ENCODE data around the gene SSRP1.

SSRP1 gene

GRCh38 chr11:57320719-57321387 lies 14.8 kb downstream of the SSRP1 start:
- in situ Hi-C loops (cut with HindIII; ENCODE audit: low sequenced_read_pairs): no loop called here

DNA sequence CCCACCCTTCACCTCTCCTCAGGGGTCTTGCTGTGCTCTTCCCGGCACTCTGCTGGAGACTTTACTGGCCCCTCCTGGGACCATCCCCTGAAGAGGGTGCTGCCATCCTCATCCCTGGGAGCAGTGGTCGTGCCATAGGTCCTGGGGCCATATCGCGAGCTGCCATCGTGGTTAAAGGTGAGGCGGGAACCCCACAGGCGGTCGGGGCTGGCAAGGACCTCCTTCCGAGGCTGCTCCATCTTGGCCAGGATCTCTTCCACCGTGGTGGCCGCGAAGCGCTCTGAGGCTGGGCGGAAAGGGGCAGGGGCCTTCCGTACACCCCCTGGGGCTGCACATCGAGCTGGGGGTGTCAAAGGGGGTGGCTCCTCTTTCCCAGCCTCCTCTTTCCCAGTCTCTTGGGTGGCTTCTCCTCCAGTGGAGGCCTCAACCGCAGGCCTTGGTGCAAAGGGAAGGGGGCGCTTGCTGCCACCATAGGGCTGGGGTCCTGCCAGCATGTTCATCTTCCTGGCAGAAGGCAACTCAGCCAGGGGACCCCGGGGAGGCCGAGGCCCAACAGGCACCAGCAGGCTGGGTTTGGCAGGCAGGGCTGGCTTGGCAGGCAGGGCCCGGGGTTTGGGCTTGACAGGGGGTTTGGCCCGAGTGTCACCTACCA lies 15.5 kb downstream of the SSRP1 start:
- in situ Hi-C loops (cut with HindIII; ENCODE audit: low sequenced_read_pairs): no loop called here

GRCh38 chr11:57318178-57318577 lies 17.5 kb downstream of the SSRP1 start:
- in situ Hi-C loops (cut with HindIII; ENCODE audit: low sequenced_read_pairs): no loop called here

DNA sequence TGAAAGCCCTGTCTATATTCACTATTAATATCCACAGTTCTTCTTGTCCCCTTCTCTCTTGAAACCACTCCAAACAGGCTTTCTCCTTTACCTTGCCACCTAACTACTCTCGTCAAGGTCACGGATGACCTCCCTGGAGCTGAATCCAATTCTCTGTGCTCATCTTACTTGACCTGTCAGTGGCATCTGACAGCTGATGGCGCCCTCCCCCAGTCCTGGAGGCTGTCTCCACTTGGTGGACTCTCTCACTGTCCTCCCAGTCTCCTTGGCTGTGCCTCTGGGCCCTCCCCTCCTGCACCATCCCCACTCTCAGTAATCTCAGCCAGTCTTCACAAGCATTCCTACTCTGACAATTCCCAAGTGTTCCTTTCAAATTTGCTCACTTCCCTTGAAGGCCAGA lies 19.7 kb downstream of the SSRP1 start:
- in situ Hi-C loops (cut with HindIII; ENCODE audit: low sequenced_read_pairs): no loop called here

- in situ Hi-C loops (cut with HindIII; ENCODE audit: low sequenced_read_pairs): no loop called here
Measured at GRCh38 chr11:57315491-57315890, 20.2 kb downstream of the SSRP1 start.

- in situ Hi-C loops (cut with HindIII; ENCODE audit: low sequenced_read_pairs): no loop called here
Measured at GRCh38 chr11:57314221-57314973, 21.3 kb downstream of the SSRP1 start.

- in situ Hi-C loops (cut with HindIII; ENCODE audit: low sequenced_read_pairs): no loop called here
Measured at GRCh38 chr11:57313788-57314135, 21.9 kb downstream of the SSRP1 start.

- in situ Hi-C loops (cut with HindIII; ENCODE audit: low sequenced_read_pairs): no loop called here
Measured at GRCh38 chr11:57313071-57313787, 22.5 kb downstream of the SSRP1 start.

- in situ Hi-C loops (cut with HindIII; ENCODE audit: low sequenced_read_pairs): no loop called here
Measured at GRCh38 chr11:57312511-57313021, 23.1 kb downstream of the SSRP1 start.

DNA sequence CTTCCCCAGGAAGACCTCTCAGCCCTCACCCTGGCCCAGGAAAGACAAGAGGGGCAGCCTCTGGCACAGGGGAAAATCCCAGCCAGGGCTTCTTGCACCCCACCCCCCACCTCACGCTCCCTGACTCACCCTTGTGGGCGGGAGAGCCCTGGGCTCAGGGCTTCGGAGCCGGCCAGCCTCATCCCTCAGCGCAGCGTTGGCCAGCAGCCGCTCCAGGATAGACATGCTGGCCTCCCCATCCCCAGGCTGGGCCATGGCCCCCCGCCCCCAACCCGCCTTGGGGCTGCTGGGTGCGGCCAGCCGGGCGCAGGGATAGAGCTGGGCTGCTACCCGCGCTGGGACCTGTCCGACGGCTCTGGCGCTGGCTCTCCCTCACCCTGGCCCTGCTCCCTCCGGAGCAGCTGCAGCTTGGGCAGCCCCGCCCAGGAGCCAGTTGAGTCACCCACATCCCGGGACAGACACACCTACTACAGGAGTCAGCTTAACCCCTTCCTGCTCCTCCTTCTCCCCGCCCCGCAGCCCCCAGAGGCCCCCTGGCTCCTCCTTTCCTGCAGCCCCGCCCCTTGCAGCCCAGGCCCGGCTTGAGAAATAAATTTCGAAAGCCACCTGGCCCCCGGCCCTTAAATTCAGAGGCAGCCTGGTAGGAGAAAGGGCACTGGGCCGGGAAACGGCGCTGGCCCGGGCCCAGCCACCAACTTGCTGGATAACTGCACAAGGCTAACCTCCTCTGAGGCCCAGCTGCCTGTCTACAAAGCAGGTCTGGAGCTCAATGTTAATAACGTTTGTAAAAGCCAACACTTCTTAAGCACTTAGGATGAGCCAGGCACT lies 24.4 kb downstream of the SSRP1 start:
- in situ Hi-C loops (cut with HindIII; ENCODE audit: low sequenced_read_pairs): no loop called here

- in situ Hi-C loops (cut with HindIII; ENCODE audit: low sequenced_read_pairs): no loop called here
Measured at GRCh38 chr11:57310630-57311086, 25.0 kb downstream of the SSRP1 start.

DNA sequence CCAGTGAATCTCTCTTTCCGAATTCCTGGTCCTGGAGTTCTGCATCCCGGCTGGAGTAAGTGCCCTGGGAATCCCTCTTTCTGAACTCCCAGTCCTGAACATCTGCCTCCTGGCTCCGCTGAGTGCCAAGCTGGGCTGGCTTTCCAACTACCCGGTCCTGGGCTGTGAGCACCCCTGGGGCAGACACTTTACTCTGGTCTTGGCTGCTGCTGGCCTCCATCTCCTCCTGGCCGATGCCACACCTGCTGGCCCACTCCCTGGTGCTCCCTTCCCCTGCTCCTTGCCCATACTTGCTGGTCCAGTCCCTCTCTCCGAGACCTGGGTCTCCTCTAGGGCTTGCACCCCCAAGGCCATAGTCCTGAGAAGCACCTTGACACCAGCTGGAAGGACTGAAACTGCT lies 25.6 kb downstream of the SSRP1 start:
- in situ Hi-C loops (cut with HindIII; ENCODE audit: low sequenced_read_pairs): no loop called here

DNA sequence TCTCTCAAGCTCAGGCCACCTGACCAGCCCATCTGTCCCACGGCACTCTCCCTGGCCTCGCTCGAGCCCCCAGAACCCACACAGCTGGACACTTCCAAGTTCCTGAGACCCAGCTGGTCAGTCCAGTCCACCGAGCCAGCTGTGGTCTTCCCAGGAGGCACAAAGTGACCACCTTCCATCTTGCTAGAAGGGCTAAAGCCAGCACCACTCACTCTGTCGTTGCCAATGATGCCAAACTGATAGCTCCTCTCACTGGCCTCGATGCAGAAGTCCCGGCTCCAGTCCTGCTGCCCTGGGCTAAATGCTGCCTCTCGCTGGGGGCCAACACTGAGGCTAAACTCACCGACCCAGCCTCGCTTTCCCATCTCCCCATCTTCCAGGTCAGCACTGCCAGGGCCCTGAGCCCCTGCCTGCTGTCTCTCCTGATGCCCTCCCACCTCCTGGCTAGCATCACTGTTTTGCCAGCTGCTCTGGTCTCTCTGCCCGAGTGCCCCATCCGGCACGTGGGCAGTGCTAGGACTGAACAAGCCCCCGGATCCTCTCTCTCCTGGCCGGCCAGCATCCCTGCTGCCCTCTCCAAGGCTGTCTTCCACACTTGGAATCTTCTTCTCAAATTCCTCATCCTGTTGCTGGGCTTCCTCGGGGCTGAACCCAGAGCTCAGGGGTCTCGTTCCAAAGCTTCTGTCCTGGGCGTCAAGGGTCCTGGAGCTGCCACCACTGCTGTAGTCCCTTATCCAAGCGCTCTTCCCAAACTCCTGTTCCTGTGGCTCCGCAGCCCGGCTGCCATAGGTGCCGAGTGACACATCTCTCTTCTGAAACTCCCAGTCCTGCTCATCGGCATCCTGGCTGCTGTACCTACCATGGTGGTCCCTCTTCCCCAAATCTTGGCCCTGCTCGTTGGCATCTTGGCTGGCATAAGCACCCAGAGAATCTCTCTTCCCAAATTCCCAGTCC lies 26.3 kb downstream of the SSRP1 start:
- in situ Hi-C loops (cut with HindIII; ENCODE audit: low sequenced_read_pairs): no loop called here

- in situ Hi-C loops (cut with HindIII; ENCODE audit: low sequenced_read_pairs): no loop called here
Measured at GRCh38 chr11:57308426-57309060, 27.1 kb downstream of the SSRP1 start.

- in situ Hi-C loops (cut with HindIII; ENCODE audit: low sequenced_read_pairs): no loop called here
Measured at GRCh38 chr11:57307666-57308270, 27.9 kb downstream of the SSRP1 start.

DNA sequence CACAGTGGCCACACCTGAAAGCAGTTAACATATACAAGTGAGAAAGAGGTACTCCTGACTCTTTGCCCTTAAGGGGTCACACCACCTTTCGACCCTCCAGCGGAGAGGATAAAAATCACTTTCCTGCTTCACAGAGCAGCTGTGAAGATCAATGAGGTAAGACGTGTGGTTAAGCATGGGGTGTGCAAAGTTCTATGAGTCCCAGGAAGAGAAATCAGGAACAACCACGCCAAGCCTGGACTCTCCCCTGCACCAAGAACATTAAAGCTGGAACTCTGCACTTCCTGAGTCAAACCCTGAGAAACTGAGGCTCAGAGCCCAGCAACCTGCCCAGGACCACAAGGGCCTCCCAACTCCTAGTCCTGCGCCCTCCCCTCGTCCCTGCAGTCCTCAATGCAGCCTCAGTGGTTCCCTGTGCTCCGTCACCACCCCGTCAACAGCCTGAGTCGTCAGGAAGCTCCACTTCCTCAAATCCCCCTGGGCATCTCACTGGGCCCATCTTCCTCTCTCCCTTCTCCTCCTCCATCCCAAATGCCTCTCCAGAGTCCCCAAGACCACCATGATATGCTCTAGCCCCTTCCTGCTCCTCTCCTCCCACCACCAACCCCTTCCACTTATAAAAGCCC lies 28.6 kb downstream of the SSRP1 start:
- in situ Hi-C loops (cut with HindIII; ENCODE audit: low sequenced_read_pairs): no loop called here

- in situ Hi-C loops (cut with HindIII; ENCODE audit: low sequenced_read_pairs): no loop called here
Measured at GRCh38 chr11:57306161-57306876, 29.4 kb downstream of the SSRP1 start.
